ENCODE results near the gene CD6.

- no peak for TF ChIP-seq CTCF (IDR thresholded peaks at IDR 0.05)
- no peak for TF ChIP-seq POLR2A (IDR thresholded peaks at IDR 0.05)
- TF ChIP-seq POLR2AphosphoS5 (IDR thresholded peaks at IDR 0.05) = no peak
- TF ChIP-seq EP300 (IDR thresholded peaks at IDR 0.05) = no peak
Observed at GRCh38 chr11:61019037-61019831, 47.8 kb downstream of the CD6 start.
